ENCODE results near the gene RIOK3. TPM values are rescaled to one million over a fixed set of nuclear protein-coding genes. Genes with fewer than 3 reads are reported as not detected.
"Not testable (repeated sequence)": the region's sequence is repeated elsewhere in the genome, so short reads cannot be mapped to it uniquely, and the experiment has no call there.

Gene RIOK3
- total RNA-seq, 2 donors from 2014 or later: 57.3 to 60.6 TPM

GRCh38 chr18:23503038-23503962 lies 50.2 kb downstream of the RIOK3 start, which contains the start of gene RMC1:
TSS of gene RMC1 (plus strand) at chr18:23503511. CDS start at chr18:23503619, 108 bp downstream.
- H3K4me1 ChIP-seq: peaks cover 24% of the 10 kb centered on the region
- H3K4me3 ChIP-seq: peak within 1 kb of the TSS; percentile 86 to 98
- no peaks in the 10 kb centered on the region for H3K9me3 ChIP-seq
- WGBS, 2 donors: 0% methylated on average over 4 to 95 of the region's 110 CpGs
- ATAC-seq (peak; percentile 97), DNase-seq (peak; percentile 95 to 98 (median 96))
- intact Hi-C loops (cut with DNase I): no loop called here
- TF ChIP-seq CTCF (IDR thresholded peaks at IDR 0.05) (peak in 4 of 7 experiments; percentile 23 to 31 (median 26)), POLR2A (IDR thresholded peaks at IDR 0.05) (peak; percentile 80 to 95 (median 93))
- H3K27ac ChIP-seq: peak within 1 kb of the TSS; percentile 73 to 94 (median 85)
- no peaks in the 10 kb centered on the region for H3K36me3 ChIP-seq (replicated peaks in 1 of 2; ENCODE audit: insufficient read depth in 1 of 2, low read depth in 2 of 2)
- H3K27me3 ChIP-seq: no peaks in the 10 kb centered on the region

- peaks cover 24% of the 10 kb centered on the region for H3K4me1 ChIP-seq
- no peak for TF ChIP-seq CTCF (IDR thresholded peaks at IDR 0.05)
- no peak for TF ChIP-seq POLR2A (IDR thresholded peaks at IDR 0.05)
- peak overlapping the region in 3 of 4 donors; percentile 73 to 94 (median 92) for H3K27ac ChIP-seq
- H3K9me3 ChIP-seq: no peaks in the 10 kb centered on the region
- H3K36me3 ChIP-seq (replicated peaks in 1 of 2; ENCODE audit: insufficient read depth in 1 of 2, low read depth in 2 of 2): no peaks in the 10 kb centered on the region
- intact Hi-C loops (cut with DNase I): no loop called here
- no peak for DNase-seq
- 0 to 1% methylated on average over 20 to 21 of the region's 21 CpGs for WGBS, 2 donors
- ATAC-seq: no peak
- peak overlapping the region; percentile 86 to 98 for H3K4me3 ChIP-seq
- no peaks in the 10 kb centered on the region for H3K27me3 ChIP-seq
These were observed 50.9 kb downstream of the RIOK3 start for GRCh38 chr18:23503963-23504344.

GRCh38 chr18:23504720-23505119 lies 51.6 kb downstream of the RIOK3 start:
- Histone ChIP-seq H3K9me3 (no peaks in the 10 kb centered on the region), H3K27me3 (no peaks in the 10 kb centered on the region), H3K27ac (peak overlapping the region in 3 of 4 donors; percentile 46 to 94 (median 73)), H3K4me1 (peaks cover 24% of the 10 kb centered on the region), H3K4me3 (no peak overlapping the region), H3K36me3 (replicated peaks in 1 of 2; ENCODE audit: insufficient read depth in 1 of 2, low read depth in 2 of 2) (peaks cover 0 to under 1% of the 10 kb centered on the region in 2 donors)
- no peak for TF ChIP-seq POLR2A (IDR thresholded peaks at IDR 0.05)
- no peak for ATAC-seq
- peak in 1 of 4 donors; percentile 26 for DNase-seq
- 14 to 25% methylated on average over 3 of the region's 3 CpGs for WGBS, 2 donors
- intact Hi-C loops (cut with DNase I): no loop called here

- H3K4me1 ChIP-seq: peaks cover 24% of the 10 kb centered on the region
- ATAC-seq: no peak
- H3K27ac ChIP-seq: no peak overlapping the region
- intact Hi-C loops (cut with DNase I): no loop called here
- H3K27me3 ChIP-seq: no peaks in the 10 kb centered on the region
- TF ChIP-seq CTCF (IDR thresholded peaks at IDR 0.05) (no peak), POLR2A (IDR thresholded peaks at IDR 0.05) (no peak)
- no peaks in the 10 kb centered on the region for H3K9me3 ChIP-seq
- DNase-seq: no peak
- WGBS, 2 donors: 79 to 90% methylated on average over 6 of the region's 6 CpGs
- no peak overlapping the region for H3K4me3 ChIP-seq
- H3K36me3 ChIP-seq (replicated peaks in 1 of 2; ENCODE audit: insufficient read depth in 1 of 2, low read depth in 2 of 2): peaks cover 0 to 13% of the 10 kb centered on the region in 2 donors
These were observed 53.3 kb downstream of the RIOK3 start for GRCh38 chr18:23506393-23506792.

- intact Hi-C loops (cut with DNase I): loop anchor here (10.0 kb wide), 1 partner anchor 64 kb away; no protein-coding TSS in a partner anchor
- peaks cover 0 to 13% of the 10 kb centered on the region in 2 donors for H3K36me3 ChIP-seq (replicated peaks in 1 of 2; ENCODE audit: insufficient read depth in 1 of 2, low read depth in 2 of 2)
- not testable (repeated sequence) for H3K27me3 ChIP-seq, H3K4me3 ChIP-seq, H3K4me1 ChIP-seq, H3K27ac ChIP-seq, H3K9me3 ChIP-seq, DNase-seq, ATAC-seq
- WGBS, 2 donors: 94% methylated on average over 2 of the region's 2 CpGs
These were observed 57.8 kb downstream of the RIOK3 start for GRCh38 chr18:23510923-23511322.

- 86 to 88% methylated on average over 7 of the region's 7 CpGs for WGBS, 2 donors
- intact Hi-C loops (cut with DNase I): loop anchor here (10.0 kb wide), 1 partner anchor 63 kb away; no protein-coding TSS in a partner anchor
- not testable (repeated sequence) for H3K4me3 ChIP-seq, H3K27me3 ChIP-seq, H3K27ac ChIP-seq, DNase-seq, ATAC-seq, H3K4me1 ChIP-seq, H3K9me3 ChIP-seq
- H3K36me3 ChIP-seq (replicated peaks in 1 of 2; ENCODE audit: insufficient read depth in 1 of 2, low read depth in 2 of 2): peaks cover 0 to 16% of the 10 kb centered on the region in 2 donors
These were observed 59.1 kb downstream of the RIOK3 start for GRCh38 chr18:23512216-23512615.
